A549 (cell line): ENCODE results near the gene FAM151A. TPM values are rescaled to one million over a fixed set of nuclear protein-coding genes. Genes with fewer than 3 reads are reported as not detected.

ENCODE experiments used
- ATAC-seq, 2 experiments: fragments of 200-7000 bp in 1 of 2; fragments of >200 bp in 1 of 2; cut with Nextera tagmentation in 1 of 2; cut with Tn5 transposase in 1 of 2; 3 replicates each; pipeline versions ENCODE4 v1.8.0 to v1.9.1; 2018 to 2020; ENCODE audit warnings: mild to moderate bottlenecking in 1 of 2, moderate library complexity in 1 of 2
- CTCF ChIA-PET: fragments of 300-600 bp; sonication (Branson Sonifier 250); formaldehyde crosslinking; extraction: SDS; loops from one replicate; lab custom pipeline; 2021; ENCODE audit warnings: antibody characterized with exemption, inconsistent platforms; lab: Yijun Ruan, JAX
- POLR2A ChIA-PET: fragments of 350-600 bp; formaldehyde crosslinking; extraction: SDS; loops from one replicate; lab custom pipeline; 2021; ENCODE audit warnings: antibody characterized with exemption, inconsistent platforms; lab: Yijun Ruan, JAX
- DNase-seq, 2 experiments: peaks; one replicate each; pipeline versions ENCODE4 v3.0.0 to v3.0.0-alpha.2; 2011 to 2016; ENCODE audit warnings: low read depth in 1 of 2, low spot score in 1 of 2
- FAIRE-seq: peaks from 2 replicates; lab custom pipeline; 2011; peaks lifted over from hg19 to GRCh38; lab: Jason Lieb, UNC
- H3K27ac ChIP-seq, 2 experiments: fragments of >200 bp; sonication (Bioruptor Twin); formaldehyde crosslinking; 3 replicates each; pipeline ENCODE4 v1.5.1; 2016 to 2017
- H3K4me1 ChIP-seq: fragments of >200 bp; sonication (Bioruptor Twin); formaldehyde crosslinking; 3 replicates; pipeline ENCODE4 v1.6.1; 2016
- H3K4me2 ChIP-seq: fragments of >200 bp; sonication (Bioruptor Twin); formaldehyde crosslinking; 3 replicates; pipeline ENCODE4 v1.6.1; 2016
- H3K4me3 ChIP-seq: fragments of >200 bp; sonication (Bioruptor Twin); formaldehyde crosslinking; 3 replicates; pipeline ENCODE4 v1.5.1; 2016
- H3K9me3 ChIP-seq: fragments of >200 bp; sonication (Bioruptor Twin); formaldehyde crosslinking; 3 replicates; pipeline ENCODE4 v1.6.1; 2016
- BHLHE40 ChIP-seq: IDR thresholded peaks from 2 replicates; pipeline ENCODE4 v1.6.1; 2012; ENCODE audit warnings: low read depth, low read length, inconsistent platforms
- CBX8 ChIP-seq: fragments of 200-600 bp; sonication (generic); IDR thresholded peaks from 2 replicates; pipeline ENCODE4 v1.6.1; 2016
- E2F6 ChIP-seq: IDR thresholded peaks from 2 replicates; pipeline ENCODE4 v1.6.1; 2012; ENCODE audit warnings: low read depth, borderline replicate concordance
- EHF ChIP-seq: fragments of 250-450 bp; sonication (Bioruptor Pico); IDR thresholded peaks from 2 replicates; pipeline ENCODE4 v1.5.0; 2020; ENCODE audit warnings: mild to moderate bottlenecking
- EHMT2 ChIP-seq: fragments of 200-600 bp; sonication (generic); IDR thresholded peaks from 2 replicates; pipeline ENCODE4 v1.6.1; 2016; ENCODE audit warnings: antibody characterized with exemption, low read depth, mild to moderate bottlenecking, moderate library complexity
- HDAC2 ChIP-seq: fragments of 200-600 bp; sonication (generic); IDR thresholded peaks from 2 replicates; pipeline ENCODE4 v1.6.1; 2016
- HEYL ChIP-seq: fragments of 250-450 bp; sonication (Bioruptor Pico); IDR thresholded peaks from 2 replicates; pipeline ENCODE4 v1.8.0; 2021; ENCODE audit warnings: mild to moderate bottlenecking, moderate library complexity
- HOXA7 ChIP-seq: fragments of 250-450 bp; sonication (Bioruptor Pico); IDR thresholded peaks from 2 replicates; pipeline ENCODE4 v1.5.0; 2020; ENCODE audit warnings: mild to moderate bottlenecking, moderate library complexity
- HOXB13 ChIP-seq: fragments of 250-450 bp; sonication (Bioruptor Pico); IDR thresholded peaks from 2 replicates; pipeline ENCODE4 v1.5.0; 2020; ENCODE audit warnings: low read depth, mild to moderate bottlenecking, moderate library complexity
- KDM1A ChIP-seq: fragments of 200-600 bp; sonication (generic); IDR thresholded peaks from 2 replicates; pipeline ENCODE4 v1.6.1; 2016; ENCODE audit warnings: low read depth, mild to moderate bottlenecking
- KDM5A ChIP-seq: fragments of 200-600 bp; sonication (generic); IDR thresholded peaks from 2 replicates; pipeline ENCODE4 v1.6.1; 2016; ENCODE audit warnings: antibody characterized with exemption, mild to moderate bottlenecking
- NFE2L2 ChIP-seq: fragments of 150-350 bp; conservative IDR thresholded peaks from 2 replicates; pipeline ENCODE4 v1.6.1; 2014; ENCODE audit warnings: low read length
- POLR2A ChIP-seq: IDR thresholded peaks from 2 replicates; pipeline ENCODE4 v1.6.1; 2012; ENCODE audit warnings: mild to moderate bottlenecking, low read length
- TFCP2L1 ChIP-seq: fragments of 250-450 bp; sonication (Bioruptor Pico); IDR thresholded peaks from 2 replicates; pipeline ENCODE4 v1.5.0; 2021; ENCODE audit warnings: mild to moderate bottlenecking
- ZC3H11A ChIP-seq: fragments of 450-650 bp; IDR thresholded peaks from 2 replicates; pipeline ENCODE4 v1.6.1; 2014; ENCODE audit warnings: antibody characterized with exemption, mild to moderate bottlenecking
- WGBS: methylation state at CpG from one replicate; pipeline ENCODE4 v1.1.6; 2017; ENCODE audit errors: missing lambda C conversion rate; 5-methylcytosine and 5-hydroxymethylcytosine counted together
- polyA plus RNA-seq, 4 experiments: library from polyadenylated mRNA; depleted of rRNA in 3 of 4; stranded (reverse); fragments of >200 nt; fragmentation: RNase III in 1 of 4; extraction: RNeasy Plus Mini Kit Qiagen cat#74134 plus additional on column Dnase treatment in 1 of 4; gene quantifications; 2 replicates in 3 of 4; 3 replicates in 1 of 4; pipeline ENCODE4 v1.2.3, GENCODE V29; 2011 to 2017
- TF ChIP-seq, protein P1 (sequence below): IDR thresholded peaks from 2 replicates; pipeline ENCODE4 v1.6.1; 2012
- TF ChIP-seq, protein P2 (sequence below): fragments of 150-350 bp; IDR thresholded peaks from 2 replicates; pipeline ENCODE4 v1.6.1; 2014; ENCODE audit warnings: low read depth, mild to moderate bottlenecking, low read length
- TF ChIP-seq, protein P3 (sequence below): fragments of >200 bp; sonication (Bioruptor Twin); formaldehyde crosslinking; IDR thresholded peaks from 3 replicates; pipeline ENCODE4 v1.6.1; 2016

The FAM151A gene
- polyA plus RNA-seq, 2 of the 4 experiments (the other 2 are of a cell fraction), result not detected

DNA sequence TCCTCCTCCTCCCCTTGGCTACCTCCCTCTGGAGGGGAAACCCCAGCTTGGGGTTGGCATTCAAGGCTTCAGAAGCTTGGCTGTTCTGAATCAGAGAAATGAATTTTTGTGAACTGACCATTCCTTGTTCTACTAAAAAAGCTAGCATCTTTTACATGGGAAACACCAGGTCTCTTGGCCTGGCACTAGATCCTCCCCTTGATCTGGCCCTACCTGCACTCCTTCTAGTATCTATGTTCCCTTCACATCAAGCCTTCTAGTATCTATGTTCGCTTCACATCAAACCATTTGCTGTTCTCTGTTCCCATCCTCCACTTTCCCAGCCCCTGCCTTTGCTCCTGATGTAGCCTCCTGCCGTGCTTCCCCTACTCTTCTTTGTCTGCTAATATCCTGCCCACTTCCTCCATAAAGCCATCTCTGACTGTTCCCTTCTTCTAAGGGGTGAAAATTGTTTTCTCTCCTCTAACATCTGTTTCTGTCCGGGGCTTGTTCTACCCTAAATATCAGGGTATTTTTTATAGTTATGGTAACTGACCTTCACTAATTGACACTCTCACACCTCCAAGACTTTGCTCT lies 25.8 kb downstream of the FAM151A start:
- ATAC-seq, result no peak
- DNase-seq, result no peak
- FAIRE-seq, result no peak
- Histone ChIP-seq H3K4me1 (no peaks in the 10 kb centered on the region), H3K9me3 (no peaks in the 10 kb centered on the region), H3K27ac (no peak overlapping the region), H3K4me2 (no peak overlapping the region), H3K4me3 (no peak overlapping the region)
- ChIA-PET POLR2A (no interaction called here), CTCF (no interaction called here)
- WGBS, result 70% methylated on average over 3 of the region's 3 CpGs
- TF ChIP-seq ZC3H11A (no peak), HOXA7 (no peak), HDAC2 (no peak), HEYL (CRISPR knock-in tag) (no peak), CBX8 (no peak), EHF (CRISPR knock-in tag) (no peak), BHLHE40 (no peak), E2F6 (no peak), TFCP2L1 (CRISPR knock-in tag) (no peak), EHMT2 (no peak)
- TF ChIP-seq, protein P1, sequence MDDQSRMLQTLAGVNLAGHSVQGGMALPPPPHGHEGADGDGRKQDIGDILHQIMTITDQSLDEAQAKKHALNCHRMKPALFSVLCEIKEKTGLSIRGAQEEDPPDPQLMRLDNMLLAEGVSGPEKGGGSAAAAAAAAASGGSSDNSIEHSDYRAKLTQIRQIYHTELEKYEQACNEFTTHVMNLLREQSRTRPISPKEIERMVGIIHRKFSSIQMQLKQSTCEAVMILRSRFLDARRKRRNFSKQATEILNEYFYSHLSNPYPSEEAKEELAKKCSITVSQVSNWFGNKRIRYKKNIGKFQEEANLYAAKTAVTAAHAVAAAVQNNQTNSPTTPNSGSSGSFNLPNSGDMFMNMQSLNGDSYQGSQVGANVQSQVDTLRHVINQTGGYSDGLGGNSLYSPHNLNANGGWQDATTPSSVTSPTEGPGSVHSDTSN, result no peak
- TF ChIP-seq, protein P2, sequence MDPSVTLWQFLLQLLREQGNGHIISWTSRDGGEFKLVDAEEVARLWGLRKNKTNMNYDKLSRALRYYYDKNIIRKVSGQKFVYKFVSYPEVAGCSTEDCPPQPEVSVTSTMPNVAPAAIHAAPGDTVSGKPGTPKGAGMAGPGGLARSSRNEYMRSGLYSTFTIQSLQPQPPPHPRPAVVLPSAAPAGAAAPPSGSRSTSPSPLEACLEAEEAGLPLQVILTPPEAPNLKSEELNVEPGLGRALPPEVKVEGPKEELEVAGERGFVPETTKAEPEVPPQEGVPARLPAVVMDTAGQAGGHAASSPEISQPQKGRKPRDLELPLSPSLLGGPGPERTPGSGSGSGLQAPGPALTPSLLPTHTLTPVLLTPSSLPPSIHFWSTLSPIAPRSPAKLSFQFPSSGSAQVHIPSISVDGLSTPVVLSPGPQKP, result no peak
- TF ChIP-seq, protein P3, sequence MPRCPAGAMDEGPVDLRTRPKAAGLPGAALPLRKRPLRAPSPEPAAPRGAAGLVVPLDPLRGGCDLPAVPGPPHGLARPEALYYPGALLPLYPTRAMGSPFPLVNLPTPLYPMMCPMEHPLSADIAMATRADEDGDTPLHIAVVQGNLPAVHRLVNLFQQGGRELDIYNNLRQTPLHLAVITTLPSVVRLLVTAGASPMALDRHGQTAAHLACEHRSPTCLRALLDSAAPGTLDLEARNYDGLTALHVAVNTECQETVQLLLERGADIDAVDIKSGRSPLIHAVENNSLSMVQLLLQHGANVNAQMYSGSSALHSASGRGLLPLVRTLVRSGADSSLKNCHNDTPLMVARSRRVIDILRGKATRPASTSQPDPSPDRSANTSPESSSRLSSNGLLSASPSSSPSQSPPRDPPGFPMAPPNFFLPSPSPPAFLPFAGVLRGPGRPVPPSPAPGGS, result no peak

GRCh38 chr1:54596756-54597155 lies 26.6 kb downstream of the FAM151A start:
- no peak for ATAC-seq
- Histone ChIP-seq H3K4me2 (no peak overlapping the region), H3K4me3 (no peak overlapping the region), H3K9me3 (no peaks in the 10 kb centered on the region)
- ChIA-PET POLR2A (no interaction called here), CTCF (no interaction called here)
- FAIRE-seq, result no peak
- WGBS, result 78% methylated on average over 3 of the region's 3 CpGs
- TF ChIP-seq HOXB13 (no peak), KDM1A (no peak), NFE2L2 (no peak), KDM5A (no peak)
- TF ChIP-seq, protein P3, result no peak
- TF ChIP-seq, all 56 proteins: peak for 0
- DNase-seq, result no peak
- no peaks in the 10 kb centered on the region for H3K4me1 ChIP-seq
- H3K27ac ChIP-seq, result no peak overlapping the region

GRCh38 chr1:54595956-54596498 lies 27.3 kb downstream of the FAM151A start:
- no peak for DNase-seq
- ATAC-seq, result no peak
- CTCF ChIA-PET, result no interaction called here
- no peaks in the 10 kb centered on the region for H3K4me1 ChIP-seq
- no peak overlapping the region for H3K4me3 ChIP-seq
- FAIRE-seq, result no peak
- no peaks in the 10 kb centered on the region for H3K9me3 ChIP-seq
- POLR2A ChIA-PET, result no interaction called here
- H3K4me2 ChIP-seq, result no peak overlapping the region
- no peak overlapping the region for H3K27ac ChIP-seq
- TF ChIP-seq HEYL (CRISPR knock-in tag) (no peak), POLR2A (no peak), HOXB13 (no peak), E2F6 (no peak)
- 87% methylated on average over 3 of the region's 3 CpGs for WGBS
